NCI-H2029 treated with DMSO at 0.1 percent for 48 hours (cell line): ENCODE data around the gene THADA.

Experiments
- DNase-seq: peaks from one replicate; lab custom pipeline; 2025; lab: John Stamatoyannopoulos, UW

The THADA gene

GRCh38 chr2:43239981-43240765 lies 355.7 kb downstream of the THADA start:
- no peak for DNase-seq

DNA sequence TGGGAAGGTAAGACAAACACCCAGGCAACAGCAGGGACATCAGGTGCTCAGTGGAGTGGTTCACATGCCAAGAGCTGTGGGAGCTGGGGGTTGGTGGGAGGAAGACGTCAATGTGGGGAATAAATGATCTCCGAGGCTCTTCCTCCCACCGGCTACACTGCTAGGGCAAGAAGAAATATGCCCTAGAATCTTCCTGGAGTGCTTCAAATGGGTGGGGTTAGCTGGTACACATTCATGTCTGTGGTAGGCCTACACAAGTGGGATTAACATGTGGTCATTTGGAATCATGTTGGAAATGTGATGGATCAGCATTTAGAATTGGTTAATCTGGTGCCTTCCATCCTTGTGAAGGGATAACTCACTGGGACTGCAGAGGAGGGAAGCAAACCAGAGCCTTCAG lies 357.0 kb downstream of the THADA start:
- DNase-seq: no peak

GRCh38 chr2:43238176-43238575 lies 357.7 kb downstream of the THADA start:
- no peak for DNase-seq

- DNase-seq: no peak
Measured at GRCh38 chr2:43233218-43234212, 362.3 kb downstream of the THADA start.

- no peak for DNase-seq
Measured at GRCh38 chr2:43230951-43231827, 364.6 kb downstream of the THADA start.

- no peak for DNase-seq
Measured at GRCh38 chr2:43230351-43230885, 365.4 kb downstream of the THADA start.

DNA sequence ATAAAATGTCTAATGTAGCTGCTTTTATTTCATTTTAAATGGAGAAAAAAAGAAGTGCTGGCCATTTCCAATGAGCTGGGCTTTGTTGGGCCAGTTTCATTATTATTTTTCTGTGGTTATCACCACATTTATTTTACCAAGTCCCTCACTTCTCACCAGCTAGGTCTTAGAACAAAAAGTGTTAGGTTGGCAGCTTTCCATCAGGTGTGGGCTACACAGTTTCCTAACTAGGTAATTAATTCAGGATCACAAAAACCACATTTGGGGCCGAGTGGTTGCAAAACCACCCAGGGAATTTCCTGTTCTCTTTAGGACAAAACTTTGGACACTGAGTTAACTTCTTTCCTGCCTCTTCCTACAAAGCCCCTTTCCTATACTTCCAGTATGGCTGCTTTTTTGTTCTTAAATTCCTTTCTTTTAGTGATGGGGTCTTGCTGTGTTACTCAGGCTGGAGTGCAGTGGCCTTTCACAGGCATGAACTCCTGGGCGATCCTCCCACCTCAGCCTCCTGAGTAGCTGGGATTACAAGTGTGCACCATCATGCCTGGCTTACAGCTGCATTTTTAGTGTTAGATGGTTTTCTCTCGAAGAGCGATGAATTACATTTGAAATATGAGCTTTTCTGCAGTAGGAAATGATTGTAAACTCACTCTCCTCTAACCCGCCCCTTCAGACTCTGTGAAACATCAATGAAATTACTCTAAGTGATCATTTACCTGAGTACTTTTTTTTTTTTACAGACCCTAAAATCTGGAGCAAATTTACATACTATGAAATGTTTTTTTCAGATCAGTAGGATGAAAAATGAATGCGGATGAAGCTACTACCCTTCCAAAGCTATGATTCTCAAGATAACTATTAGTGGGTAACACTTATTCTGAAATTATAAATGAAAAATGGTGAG lies 366.8 kb downstream of the THADA start:
- no peak for DNase-seq

GRCh38 chr2:43228321-43228751 lies 367.5 kb downstream of the THADA start:
- no peak for DNase-seq

DNA sequence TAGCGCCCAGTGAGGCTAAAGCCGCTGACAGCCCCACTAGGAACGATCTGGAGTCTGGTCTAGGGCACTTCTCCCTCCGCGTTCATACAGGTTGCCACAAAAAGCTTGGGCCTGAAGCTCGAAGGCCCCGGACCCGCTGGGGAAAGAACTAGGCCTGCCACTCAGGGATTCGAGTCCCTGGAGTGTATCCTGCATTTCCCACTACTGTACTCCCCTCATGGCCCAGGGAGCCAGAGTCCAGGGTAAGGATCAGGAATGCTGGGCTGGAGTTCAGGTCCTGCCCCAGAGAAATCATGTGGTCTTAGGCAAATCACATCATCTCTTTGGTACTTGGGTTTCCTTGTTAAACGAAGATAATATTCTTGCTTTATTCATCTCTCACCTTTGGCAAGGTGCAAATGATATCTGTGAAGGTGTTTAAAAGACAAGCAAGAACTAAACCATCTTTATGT lies 368.0 kb downstream of the THADA start:
- no peak for DNase-seq

GRCh38 chr2:43226955-43227829 lies 368.6 kb downstream of the THADA start:
- peak; percentile 33 for DNase-seq

DNA sequence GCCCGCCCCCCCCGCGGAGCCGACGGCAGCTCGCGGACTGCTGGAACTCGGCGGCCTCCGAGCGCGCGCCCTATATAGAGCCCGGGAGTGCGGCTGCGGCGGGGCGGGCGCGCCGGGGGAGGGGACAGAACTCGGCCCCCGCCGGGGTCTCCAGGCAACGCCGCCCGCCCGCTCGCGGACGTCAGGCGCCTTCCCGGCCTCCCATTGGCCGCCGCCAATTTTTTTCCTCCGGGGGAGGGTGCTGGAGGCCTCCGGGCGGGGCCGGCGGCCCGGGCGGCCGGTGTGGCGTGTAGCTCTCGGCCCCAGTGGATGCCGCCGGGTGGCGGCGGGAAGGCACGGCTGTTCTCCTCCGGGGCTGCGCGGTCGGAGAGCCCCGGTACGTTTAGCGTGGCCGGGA lies 369.3 kb downstream of the THADA start, which contains the start of gene ZFP36L2:
TSS of gene ZFP36L2 (minus strand) at position 49 of the 397 bp plus-strand sequence. CDS start 291 bp downstream, outside the sequence.
- DNase-seq: peak; percentile 22

DNA sequence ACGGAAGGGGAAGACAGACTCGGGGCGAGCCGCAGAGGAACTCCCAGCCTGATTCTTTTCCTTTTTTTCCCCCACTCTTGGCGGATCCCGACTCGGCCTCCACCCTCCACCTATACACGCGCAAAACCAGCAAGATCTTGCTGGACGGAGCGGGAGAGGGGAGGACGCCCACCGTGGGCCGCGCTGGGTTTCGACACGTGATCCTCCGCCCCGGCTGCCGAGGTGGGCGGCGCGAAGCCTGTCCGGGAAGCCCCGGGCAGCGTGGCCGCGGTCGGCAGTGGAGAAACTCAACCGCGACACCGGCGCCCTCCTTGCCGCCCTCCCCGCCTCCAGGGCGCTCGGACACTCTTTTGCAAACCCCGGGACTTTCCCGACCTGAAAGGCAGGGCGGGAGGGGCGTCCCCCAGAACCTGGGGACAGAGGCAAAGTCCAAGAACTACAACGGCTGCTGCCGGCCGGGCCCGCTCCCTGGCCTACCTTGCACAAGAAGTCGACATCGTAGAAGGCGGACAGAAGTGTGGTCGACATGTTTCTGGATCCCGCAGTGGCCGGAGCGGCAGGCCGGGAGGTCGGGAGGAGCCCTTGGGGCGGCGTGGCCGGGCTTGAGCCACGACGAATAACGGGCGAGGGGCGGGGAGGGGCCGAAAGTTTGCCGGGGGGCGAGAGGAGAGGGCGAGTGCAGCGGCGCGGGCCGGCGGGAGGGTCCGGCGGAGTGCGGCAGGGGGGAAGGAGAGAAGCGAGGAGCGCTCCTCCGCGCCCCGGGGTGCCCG lies 369.9 kb downstream of the THADA start:
- no peak for DNase-seq

DNA sequence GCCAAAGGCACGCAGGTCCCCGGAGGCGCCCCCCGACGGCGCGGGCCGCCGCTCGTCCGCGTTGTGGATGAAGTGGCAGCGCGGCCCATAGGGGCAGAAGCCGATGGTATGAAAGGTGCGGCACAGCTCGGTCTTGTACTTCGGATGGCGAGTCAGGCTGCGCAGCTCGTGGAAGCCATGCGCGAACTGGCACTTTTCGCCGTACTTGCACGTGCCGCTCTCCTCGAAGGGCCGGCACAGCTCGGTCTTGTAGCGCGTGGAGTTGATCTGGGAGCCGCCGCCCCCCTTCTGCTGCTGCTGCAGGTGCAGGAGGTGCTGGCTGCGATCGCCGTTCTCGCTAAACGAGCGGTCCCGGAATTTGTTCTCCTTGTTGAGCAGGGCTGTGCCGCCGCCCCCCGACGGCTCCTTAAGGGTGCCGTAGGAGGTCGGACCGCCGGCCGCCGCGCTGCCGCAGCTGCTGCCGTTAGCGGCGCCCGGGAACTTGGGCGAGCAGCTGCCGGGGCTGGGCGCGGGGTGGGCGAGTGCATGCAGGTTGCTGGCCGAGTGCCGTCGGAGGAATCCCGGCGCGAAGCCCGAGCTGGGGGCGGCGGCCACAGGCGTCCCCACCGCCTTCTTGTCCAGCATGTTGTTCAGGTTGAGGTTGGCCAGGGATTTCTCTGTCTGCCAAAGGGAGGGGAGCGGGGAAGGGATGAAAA lies 370.6 kb downstream of the THADA start:
- DNase-seq: no peak

DNA sequence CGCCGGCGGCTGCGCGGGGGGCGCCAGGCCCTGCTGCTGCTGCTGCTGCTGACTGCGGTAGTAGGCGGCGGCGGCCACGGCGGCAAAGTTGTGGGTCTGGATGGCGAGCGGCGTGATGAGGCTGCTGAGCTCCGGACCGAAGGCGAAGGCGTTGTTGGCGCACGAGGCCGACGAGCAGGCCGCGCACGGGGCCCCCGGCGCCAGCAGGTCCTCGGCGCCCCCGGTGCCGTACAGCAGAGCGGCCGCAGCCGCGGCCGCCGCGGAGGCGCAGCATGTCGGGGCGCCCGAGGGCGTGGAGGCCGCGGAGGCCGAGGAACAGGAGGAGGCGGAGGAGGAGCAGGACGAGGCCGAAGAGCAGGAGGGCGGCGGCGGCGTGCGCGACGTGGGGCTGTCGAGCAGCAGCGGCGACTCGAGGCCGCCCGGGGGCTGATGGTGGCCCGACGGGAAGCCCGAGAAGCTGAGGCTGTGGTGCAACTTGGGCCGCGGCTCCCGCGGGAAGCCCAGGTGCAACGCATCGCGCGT lies 371.2 kb downstream of the THADA start:
- DNase-seq: no peak

GRCh38 chr2:43224131-43224570 lies 371.7 kb downstream of the THADA start:
- no peak for DNase-seq

DNA sequence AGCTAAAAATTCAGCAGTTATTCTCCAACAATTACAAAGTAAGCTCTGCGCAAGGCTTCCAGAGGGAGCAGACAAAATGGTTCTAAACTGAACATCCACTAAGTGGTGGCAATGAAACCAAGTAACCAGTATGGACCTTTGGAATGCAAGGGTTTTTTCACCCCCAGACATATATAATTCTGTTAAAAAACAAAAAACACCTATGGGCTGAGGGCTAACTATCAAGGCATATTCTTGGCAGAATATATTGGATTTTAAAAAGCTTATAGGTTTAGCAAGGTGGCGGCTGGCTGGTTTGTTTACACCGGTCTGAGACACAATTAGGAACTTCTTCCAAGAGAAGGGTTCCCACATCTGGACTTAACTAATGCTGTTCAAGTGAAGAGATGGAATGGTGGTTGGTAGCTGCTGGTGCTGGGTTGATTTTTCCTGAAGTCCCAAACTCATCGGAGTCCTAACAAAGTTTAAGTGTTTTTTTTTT lies 372.3 kb downstream of the THADA start:
- no peak for DNase-seq
